ENCODE results near the gene PPIP5K2.

PPIP5K2 gene

GRCh38 chr5:103237778-103238177, 117.7 kb downstream of the PPIP5K2 start:
- Mint-ChIP-seq H3K9me3 (peaks cover 13% of the 10 kb centered on the region), H3K4me3 (no peak overlapping the region), H3K27ac (no peak overlapping the region), H3K36me3 (no peaks in the 10 kb centered on the region), H3K27me3 (peaks cover 14% of the 10 kb centered on the region), H3K4me1 (no peaks in the 10 kb centered on the region)

GRCh38 chr5:103243665-103244064, 123.6 kb downstream of the PPIP5K2 start:
- Mint-ChIP-seq H3K4me3 (no peak overlapping the region), H3K4me1 (peaks cover 6% of the 10 kb centered on the region), H3K9me3 (peaks cover 13% of the 10 kb centered on the region), H3K27me3 (peaks cover 31% of the 10 kb centered on the region), H3K36me3 (peaks cover 2% of the 10 kb centered on the region), H3K27ac (no peak overlapping the region)

GRCh38 chr5:103244398-103244797, 124.3 kb downstream of the PPIP5K2 start:
- peaks cover 8% of the 10 kb centered on the region for H3K9me3 Mint-ChIP-seq
- peaks cover 6% of the 10 kb centered on the region for H3K4me1 Mint-ChIP-seq
- no peak overlapping the region for H3K27ac Mint-ChIP-seq
- peaks cover 3% of the 10 kb centered on the region for H3K36me3 Mint-ChIP-seq
- no peak overlapping the region for H3K4me3 Mint-ChIP-seq
- peaks cover 36% of the 10 kb centered on the region for H3K27me3 Mint-ChIP-seq

- Mint-ChIP-seq H3K4me3 (no peak overlapping the region), H3K36me3 (peaks cover 3% of the 10 kb centered on the region), H3K27ac (no peak overlapping the region), H3K27me3 (peaks cover 42% of the 10 kb centered on the region), H3K9me3 (peaks cover 4% of the 10 kb centered on the region), H3K4me1 (peaks cover 6% of the 10 kb centered on the region)
Observed at GRCh38 chr5:103245761-103246160, 125.7 kb downstream of the PPIP5K2 start.

- H3K9me3 Mint-ChIP-seq, result no peaks in the 10 kb centered on the region
- peaks cover 6% of the 10 kb centered on the region for H3K4me1 Mint-ChIP-seq
- H3K27me3 Mint-ChIP-seq, result peaks cover 47% of the 10 kb centered on the region
- peaks cover 3% of the 10 kb centered on the region for H3K36me3 Mint-ChIP-seq
- H3K4me3 Mint-ChIP-seq, result no peak overlapping the region
- H3K27ac Mint-ChIP-seq, result no peak overlapping the region
Observed at GRCh38 chr5:103247118-103247517, 127.0 kb downstream of the PPIP5K2 start.

GRCh38 chr5:103249068-103249467, 129.0 kb downstream of the PPIP5K2 start:
- Mint-ChIP-seq H3K4me1 (peaks cover 6% of the 10 kb centered on the region), H3K27ac (no peak overlapping the region), H3K9me3 (no peaks in the 10 kb centered on the region), H3K4me3 (no peak overlapping the region), H3K27me3 (peaks cover 46% of the 10 kb centered on the region), H3K36me3 (peaks cover 3% of the 10 kb centered on the region)

- H3K36me3 Mint-ChIP-seq, result no peaks in the 10 kb centered on the region
- H3K27ac Mint-ChIP-seq, result no peak overlapping the region
- H3K27me3 Mint-ChIP-seq, result peaks cover 23% of the 10 kb centered on the region
- no peaks in the 10 kb centered on the region for H3K9me3 Mint-ChIP-seq
- H3K4me3 Mint-ChIP-seq, result no peak overlapping the region
- H3K4me1 Mint-ChIP-seq, result peaks cover 3% of the 10 kb centered on the region
Observed at GRCh38 chr5:103254921-103255320, 134.8 kb downstream of the PPIP5K2 start.

GRCh38 chr5:103255691-103256090, 135.6 kb downstream of the PPIP5K2 start:
- no peak overlapping the region for H3K4me3 Mint-ChIP-seq
- H3K36me3 Mint-ChIP-seq, result no peaks in the 10 kb centered on the region

GRCh38 chr5:103256178-103256577, 136.1 kb downstream of the PPIP5K2 start:
- Mint-ChIP-seq H3K36me3 (no peaks in the 10 kb centered on the region), H3K27ac (no peak overlapping the region), H3K9me3 (no peaks in the 10 kb centered on the region), H3K27me3 (peaks cover 12% of the 10 kb centered on the region), H3K4me1 (peaks cover 13% of the 10 kb centered on the region), H3K4me3 (no peak overlapping the region)

More at GRCh38 chr5:103255691-103256090, 135.6 kb downstream of the PPIP5K2 start:
- peaks cover 8% of the 10 kb centered on the region for H3K4me1 Mint-ChIP-seq
- no peak overlapping the region for H3K27ac Mint-ChIP-seq
- no peaks in the 10 kb centered on the region for H3K9me3 Mint-ChIP-seq
- H3K27me3 Mint-ChIP-seq, result peaks cover 17% of the 10 kb centered on the region

GRCh38 chr5:103258368-103258956, 138.4 kb downstream of the PPIP5K2 start, which contains the start of gene MACIR:
Gene MACIR, plus strand, starts transcription at chr5:103258763. Its CDS starts 17,157 bp downstream, at chr5:103275920.
- peak within 1 kb of the TSS; percentile 87 for H3K27ac Mint-ChIP-seq
- H3K27me3 Mint-ChIP-seq, result peaks cover 4% of the 10 kb centered on the region
- H3K4me1 Mint-ChIP-seq, result peaks cover 24% of the 10 kb centered on the region
- H3K9me3 Mint-ChIP-seq, result no peaks in the 10 kb centered on the region
- no peaks in the 10 kb centered on the region for H3K36me3 Mint-ChIP-seq
- H3K4me3 Mint-ChIP-seq, result peak within 1 kb of the TSS; percentile 79

- H3K36me3 Mint-ChIP-seq, result no peaks in the 10 kb centered on the region
- H3K9me3 Mint-ChIP-seq, result no peaks in the 10 kb centered on the region
- H3K27me3 Mint-ChIP-seq, result peaks cover 4% of the 10 kb centered on the region
- peaks cover 24% of the 10 kb centered on the region for H3K4me1 Mint-ChIP-seq
- peak overlapping the region; percentile 87 for H3K27ac Mint-ChIP-seq
- peak overlapping the region; percentile 79 for H3K4me3 Mint-ChIP-seq
Observed at GRCh38 chr5:103258957-103259704, 139.0 kb downstream of the PPIP5K2 start.

- H3K4me3 Mint-ChIP-seq, result peak overlapping the region; percentile 79
- H3K27ac Mint-ChIP-seq, result peak overlapping the region; percentile 87
- H3K4me1 Mint-ChIP-seq, result peaks cover 24% of the 10 kb centered on the region
- H3K36me3 Mint-ChIP-seq, result no peaks in the 10 kb centered on the region
- H3K27me3 Mint-ChIP-seq, result peaks cover 4% of the 10 kb centered on the region
- H3K9me3 Mint-ChIP-seq, result no peaks in the 10 kb centered on the region
Observed at GRCh38 chr5:103259705-103260355, 139.7 kb downstream of the PPIP5K2 start.

- no peaks in the 10 kb centered on the region for H3K36me3 Mint-ChIP-seq
- H3K27ac Mint-ChIP-seq, result no peak overlapping the region
- no peak overlapping the region for H3K4me3 Mint-ChIP-seq
- H3K4me1 Mint-ChIP-seq, result peaks cover 24% of the 10 kb centered on the region
- no peaks in the 10 kb centered on the region for H3K9me3 Mint-ChIP-seq
- H3K27me3 Mint-ChIP-seq, result no peaks in the 10 kb centered on the region
Observed at GRCh38 chr5:103260951-103261350, 140.8 kb downstream of the PPIP5K2 start.

Data from activated naive CD4-positive, alpha-beta T cell treated with anti-CD3 and anti-CD28 coated beads, Interleukin-2, amount 50 U/mL, for 24 hours (primary cell).